Fibroblast of lung (primary cell): ENCODE measurements around the gene FCGR3A.
"Not testable (repeated sequence)": the region's sequence is repeated elsewhere in the genome, so short reads cannot be mapped to it uniquely, and the experiment has no call there.

Experiments
- EZH2 ChIP-seq: IDR thresholded peaks from 2 replicates; pipeline ENCODE4 v1.5.1; 2012; ENCODE audit warnings: low read length, control low read depth, mild to moderate bottlenecking; ENCODE audit errors: missing control alignments
- TF ChIP-seq, protein P1 (sequence below), 2 donors: IDR thresholded peaks in 1 of 2; conservative IDR thresholded peaks in 1 of 2; 1 replicate in 1 of 2; 2 replicates in 1 of 2; pipeline ENCODE4 v1.5.1; 2011 to 2012; ENCODE audit warnings: low read length in 2 of 2, control low read depth in 1 of 2, inconsistent platforms in 1 of 2, low read depth in 1 of 2, mild to moderate bottlenecking in 1 of 2

DNA sequence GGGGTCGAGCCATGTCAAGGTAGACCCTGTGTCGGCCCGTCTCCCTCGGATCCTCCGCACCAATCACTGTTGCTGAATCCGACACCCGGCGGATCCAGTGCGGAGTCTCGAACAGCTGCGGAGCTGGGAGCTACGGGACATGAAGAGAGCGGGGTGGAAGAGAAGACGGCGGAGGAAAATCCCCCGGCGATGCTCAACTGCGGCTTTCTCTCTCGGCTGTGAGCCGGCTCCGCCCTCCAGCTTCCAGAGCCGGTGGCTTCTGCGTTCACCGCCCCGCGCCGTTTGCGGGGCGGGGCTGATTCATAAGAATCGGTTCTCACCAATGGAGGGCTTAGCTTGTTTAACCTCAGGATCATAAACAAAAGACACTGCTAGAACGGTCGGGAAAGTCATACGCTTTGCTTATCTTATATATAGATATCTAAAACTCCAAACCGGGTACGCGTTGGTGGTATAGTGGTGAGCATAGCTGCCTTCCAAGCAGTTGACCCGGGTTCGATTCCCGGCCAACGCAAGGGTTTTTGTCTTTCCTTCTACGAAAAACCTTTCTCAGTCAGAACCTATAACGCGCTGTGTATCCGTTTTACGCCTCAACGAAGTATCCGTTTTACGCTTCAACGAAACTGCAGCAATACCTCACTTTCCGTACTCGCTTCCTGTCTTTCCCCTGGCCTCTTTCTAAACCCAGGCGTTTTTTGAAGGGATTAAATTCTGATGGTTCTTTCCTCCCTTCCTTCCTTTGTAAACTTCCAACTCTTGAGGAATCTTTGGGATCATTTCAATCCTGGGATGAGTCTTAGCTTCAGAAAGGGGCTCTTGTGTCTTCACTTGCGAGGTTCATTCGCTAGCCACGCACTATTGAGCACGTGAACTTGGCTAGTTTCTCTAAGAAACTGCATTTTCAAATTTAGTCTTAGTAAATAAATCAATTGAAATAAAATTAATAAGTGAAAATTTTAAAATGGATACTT lies 18.7 kb downstream of the FCGR3A start:
- TF ChIP-seq, protein P1, sequence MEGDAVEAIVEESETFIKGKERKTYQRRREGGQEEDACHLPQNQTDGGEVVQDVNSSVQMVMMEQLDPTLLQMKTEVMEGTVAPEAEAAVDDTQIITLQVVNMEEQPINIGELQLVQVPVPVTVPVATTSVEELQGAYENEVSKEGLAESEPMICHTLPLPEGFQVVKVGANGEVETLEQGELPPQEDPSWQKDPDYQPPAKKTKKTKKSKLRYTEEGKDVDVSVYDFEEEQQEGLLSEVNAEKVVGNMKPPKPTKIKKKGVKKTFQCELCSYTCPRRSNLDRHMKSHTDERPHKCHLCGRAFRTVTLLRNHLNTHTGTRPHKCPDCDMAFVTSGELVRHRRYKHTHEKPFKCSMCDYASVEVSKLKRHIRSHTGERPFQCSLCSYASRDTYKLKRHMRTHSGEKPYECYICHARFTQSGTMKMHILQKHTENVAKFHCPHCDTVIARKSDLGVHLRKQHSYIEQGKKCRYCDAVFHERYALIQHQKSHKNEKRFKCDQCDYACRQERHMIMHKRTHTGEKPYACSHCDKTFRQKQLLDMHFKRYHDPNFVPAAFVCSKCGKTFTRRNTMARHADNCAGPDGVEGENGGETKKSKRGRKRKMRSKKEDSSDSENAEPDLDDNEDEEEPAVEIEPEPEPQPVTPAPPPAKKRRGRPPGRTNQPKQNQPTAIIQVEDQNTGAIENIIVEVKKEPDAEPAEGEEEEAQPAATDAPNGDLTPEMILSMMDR (conservative IDR thresholded peaks at IDR 0.05 in 1 of 2, IDR thresholded peaks at IDR 0.05 in 1 of 2; ENCODE audit: low read depth in 1 of 2, low read length in 2 of 2) = not testable (repeated sequence)
- not testable (repeated sequence) for TF ChIP-seq EZH2
